GM13977 (cell line): ENCODE results near the gene SLC9A8.

ENCODE experiments used
- DNase-seq: peaks from one replicate; pipeline ENCODE4 v3.0.0; 2012; ENCODE audit warnings: low spot score
- in situ Hi-C: fragments of 300-500 bp; cut with MboI; formaldehyde crosslinking; loops from one replicate; pipeline ENCODE4 v1.12.0; 2022; ENCODE audit warnings: low sequenced_read_pairs, low pct_unique_long_range_greater_than_20kb, mixed read lengths, inconsistent platforms; ENCODE audit not compliant: unreplicated experiment
- TF ChIP-seq, protein P1 (sequence below): IDR thresholded peaks from 2 replicates; pipeline ENCODE4 v1.5.1; 2012; ENCODE audit warnings: mild to moderate bottlenecking, control low read depth; ENCODE audit not compliant: insufficient read depth; ENCODE audit errors: extremely low read depth, missing control alignments

The SLC9A8 gene

DNA sequence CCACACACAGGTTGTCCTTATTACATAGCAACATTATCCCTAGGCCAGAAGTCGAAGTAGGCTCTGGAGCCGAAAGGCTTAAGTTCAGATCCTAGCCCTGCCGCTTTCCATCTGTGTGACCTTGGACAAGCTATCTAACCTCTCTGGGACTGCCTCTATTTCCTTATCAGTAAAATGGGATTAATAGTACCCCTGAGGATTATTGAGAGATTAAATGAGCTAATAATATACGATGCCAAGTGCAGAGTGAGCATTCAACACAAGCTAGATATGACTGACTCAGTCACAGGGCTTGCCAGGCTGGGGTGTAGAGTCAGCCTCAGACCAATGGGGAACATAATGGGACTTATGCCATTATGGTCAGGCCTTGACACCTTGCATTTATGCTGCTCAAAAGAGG lies 111.6 kb downstream of the SLC9A8 start:
- DNase-seq = no peak
- in situ Hi-C loops = no loop called here
- TF ChIP-seq, protein P1, sequence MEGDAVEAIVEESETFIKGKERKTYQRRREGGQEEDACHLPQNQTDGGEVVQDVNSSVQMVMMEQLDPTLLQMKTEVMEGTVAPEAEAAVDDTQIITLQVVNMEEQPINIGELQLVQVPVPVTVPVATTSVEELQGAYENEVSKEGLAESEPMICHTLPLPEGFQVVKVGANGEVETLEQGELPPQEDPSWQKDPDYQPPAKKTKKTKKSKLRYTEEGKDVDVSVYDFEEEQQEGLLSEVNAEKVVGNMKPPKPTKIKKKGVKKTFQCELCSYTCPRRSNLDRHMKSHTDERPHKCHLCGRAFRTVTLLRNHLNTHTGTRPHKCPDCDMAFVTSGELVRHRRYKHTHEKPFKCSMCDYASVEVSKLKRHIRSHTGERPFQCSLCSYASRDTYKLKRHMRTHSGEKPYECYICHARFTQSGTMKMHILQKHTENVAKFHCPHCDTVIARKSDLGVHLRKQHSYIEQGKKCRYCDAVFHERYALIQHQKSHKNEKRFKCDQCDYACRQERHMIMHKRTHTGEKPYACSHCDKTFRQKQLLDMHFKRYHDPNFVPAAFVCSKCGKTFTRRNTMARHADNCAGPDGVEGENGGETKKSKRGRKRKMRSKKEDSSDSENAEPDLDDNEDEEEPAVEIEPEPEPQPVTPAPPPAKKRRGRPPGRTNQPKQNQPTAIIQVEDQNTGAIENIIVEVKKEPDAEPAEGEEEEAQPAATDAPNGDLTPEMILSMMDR = no peak

- TF ChIP-seq, protein P1 = no peak
- DNase-seq = no peak
- in situ Hi-C loops = no loop called here
Observed at GRCh38 chr20:49925901-49926454, 113.3 kb downstream of the SLC9A8 start.

DNA sequence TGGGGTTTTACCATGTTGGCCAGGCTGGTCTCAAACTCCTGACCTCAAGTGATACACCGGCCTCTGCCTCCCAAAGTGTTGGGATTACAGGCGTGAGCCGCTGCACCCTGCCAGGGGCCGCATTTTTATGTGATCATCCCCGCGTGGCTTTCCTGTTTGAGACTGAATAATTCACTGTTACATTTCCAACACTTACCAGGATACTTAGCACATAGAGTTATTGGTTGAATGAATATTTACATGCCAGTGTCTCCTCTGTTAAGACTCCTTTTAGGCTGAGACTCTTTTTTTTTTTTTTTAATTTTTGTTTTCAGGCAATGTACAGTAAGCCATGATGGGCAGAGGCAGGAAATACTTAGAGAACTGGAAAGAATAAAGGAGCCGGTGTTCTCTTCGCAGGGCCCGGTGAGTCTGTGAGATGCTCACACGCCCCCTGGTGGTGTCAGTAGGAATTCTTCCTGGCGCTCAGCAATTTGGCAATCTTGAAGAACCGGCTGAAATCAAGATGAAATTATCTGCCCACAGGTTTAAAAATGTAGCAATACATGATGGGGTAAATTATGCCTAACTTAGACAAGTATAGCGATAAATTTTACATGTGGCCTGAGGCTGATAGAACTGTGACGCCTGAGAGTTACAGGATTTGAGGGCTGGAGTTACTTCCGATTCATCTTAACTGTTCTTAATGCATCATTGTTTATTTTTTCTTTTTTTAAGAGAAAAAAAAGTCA lies 115.9 kb downstream of the SLC9A8 start:
- DNase-seq = peak; percentile 82
- in situ Hi-C loops = no loop called here
- TF ChIP-seq, protein P1 = peak; percentile 81

DNA sequence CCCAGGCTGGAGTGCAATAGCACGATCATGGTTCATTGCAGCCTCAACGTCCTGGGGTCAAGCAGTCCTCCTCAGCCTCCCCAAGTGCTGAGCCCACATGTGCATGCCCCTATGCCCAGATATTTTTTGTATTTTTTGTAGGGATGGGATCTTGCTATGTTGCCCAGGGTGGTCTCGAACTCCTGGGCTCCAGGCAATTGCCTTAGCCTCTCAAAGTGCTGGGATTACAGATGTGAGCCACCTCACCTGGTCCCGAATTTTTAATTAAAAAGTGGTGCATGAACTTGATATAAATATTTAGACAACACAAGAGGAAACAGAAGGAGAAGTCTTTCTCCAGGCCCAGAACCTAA lies 116.5 kb downstream of the SLC9A8 start:
- in situ Hi-C loops = no loop called here

DNA sequence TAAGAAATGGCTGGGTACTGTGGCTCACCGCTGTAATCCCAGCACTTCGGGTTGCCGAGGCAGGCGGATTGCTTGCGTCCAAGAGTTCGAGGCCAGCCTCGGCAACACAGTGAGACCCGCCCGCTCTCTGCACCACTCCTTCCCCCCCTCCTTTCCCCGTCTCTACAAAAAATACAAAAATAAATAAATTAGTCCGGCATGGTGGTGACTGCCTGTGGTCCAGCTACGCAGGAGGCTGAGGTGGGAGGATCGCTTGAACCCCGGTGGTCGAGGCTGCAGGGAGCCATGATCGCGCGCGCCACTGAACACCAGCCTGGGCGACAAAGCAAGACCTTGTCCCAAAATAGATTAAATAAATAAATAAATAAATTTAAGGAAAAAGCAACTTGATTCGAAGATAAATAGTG lies 123.1 kb downstream of the SLC9A8 start:
- TF ChIP-seq, protein P1 = no peak
- in situ Hi-C loops = no loop called here
- no peak for DNase-seq

More for the DNA sequence above, 116.5 kb downstream of the SLC9A8 start:
- TF ChIP-seq, protein P1 = no peak
- DNase-seq = no peak

DNA sequence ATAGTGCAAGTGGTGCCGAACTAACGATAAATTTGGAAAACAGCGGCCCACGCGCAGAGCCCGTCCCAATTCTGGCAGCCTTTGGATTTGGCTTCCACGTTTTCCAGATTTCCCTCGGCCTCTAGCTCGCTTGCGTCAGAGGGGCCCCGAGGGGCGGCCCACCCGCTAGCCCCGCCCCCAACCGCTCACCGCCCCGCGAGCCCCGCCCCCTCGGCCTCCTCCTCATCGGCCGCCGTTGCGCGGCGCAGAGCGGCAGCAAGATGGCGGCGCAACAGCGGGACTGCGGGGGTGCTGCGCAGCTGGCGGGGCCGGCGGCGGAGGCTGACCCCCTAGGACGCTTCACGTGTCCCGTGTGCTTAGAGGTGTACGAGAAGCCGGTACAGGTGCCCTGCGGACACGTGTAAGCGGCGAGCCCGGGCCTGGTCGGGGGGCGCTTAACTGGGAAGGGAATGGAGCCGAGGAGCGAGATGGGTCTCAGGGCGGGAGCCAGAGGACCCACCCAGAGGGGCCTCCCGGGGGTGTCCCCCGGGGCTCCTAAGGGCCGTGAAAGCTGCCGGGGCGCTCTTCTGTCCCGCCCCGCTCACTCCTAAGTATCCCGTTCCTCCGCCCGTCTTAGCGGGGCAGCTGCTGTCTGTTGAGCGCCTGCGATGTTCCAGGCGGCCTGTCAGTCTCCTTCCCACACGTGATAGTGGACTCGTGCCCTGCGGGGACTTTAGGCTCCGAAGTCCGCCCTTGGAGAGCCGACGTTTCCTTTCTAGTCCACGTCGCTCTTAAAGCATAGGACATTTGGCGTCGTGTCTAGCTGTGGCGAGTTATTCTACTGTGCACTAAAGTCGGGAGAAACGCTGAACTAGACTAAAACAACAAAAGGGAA lies 123.8 kb downstream of the SLC9A8 start, which contains the start of gene RNF114:
RNF114 (plus strand) TSS at position 245 of the 874 bp plus-strand sequence; CDS start at position 261, 16 bp downstream.
- DNase-seq = peak; percentile 97
- in situ Hi-C loops = no loop called here
- TF ChIP-seq, protein P1 = no peak
